IPS DF 19.7 (cell line): Measurements from ENCODE around the gene LIPC.
A peak's percentile ranks its signal among the peaks of the same experiment; 100 is the strongest.
"Not testable (repeated sequence)": the region's sequence is repeated elsewhere in the genome, so short reads cannot be mapped to it uniquely, and the experiment has no call there.

Source experiments
- DNase-seq: peaks from one replicate; pipeline ENCODE4 v3.0.0-alpha.2; 2013; ENCODE audit warnings: low read depth, low spot score

LIPC gene

DNA sequence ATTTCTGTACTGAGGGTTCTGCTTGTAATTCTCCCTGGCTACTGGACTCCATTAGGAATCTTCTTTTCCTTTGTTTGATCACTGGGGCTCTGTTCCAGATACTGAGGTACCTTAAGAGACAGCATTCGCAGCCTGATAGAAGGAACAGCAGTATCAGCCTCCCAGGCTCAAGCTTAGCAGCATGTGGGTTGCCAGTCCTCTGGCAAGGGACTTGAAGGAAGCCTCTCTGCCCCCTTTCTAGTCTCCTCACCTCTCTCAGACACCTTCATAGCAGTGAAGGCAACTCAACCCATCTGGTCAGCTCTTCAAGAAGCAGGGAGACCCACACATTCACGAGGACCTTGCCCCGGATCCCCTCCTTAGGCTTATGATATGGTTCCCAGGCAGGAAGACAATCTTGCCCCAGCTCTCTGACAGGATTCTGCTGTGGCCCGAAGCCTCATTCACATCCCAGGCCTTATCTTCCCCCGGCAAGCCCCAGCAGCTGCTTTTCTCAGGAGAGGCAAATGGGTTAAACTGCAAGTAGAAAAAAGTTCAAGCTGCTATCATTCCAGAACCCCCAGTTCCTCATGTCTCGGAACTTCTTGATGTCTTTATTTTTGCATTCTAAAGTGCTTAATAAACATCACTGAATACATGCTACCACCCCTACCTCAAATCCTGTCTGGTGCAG lies 153.1 kb downstream of the LIPC start:
- DNase-seq = no peak

- DNase-seq = no peak
Measured at GRCh38 chr15:58585693-58586443, 154.1 kb downstream of the LIPC start.

DNA sequence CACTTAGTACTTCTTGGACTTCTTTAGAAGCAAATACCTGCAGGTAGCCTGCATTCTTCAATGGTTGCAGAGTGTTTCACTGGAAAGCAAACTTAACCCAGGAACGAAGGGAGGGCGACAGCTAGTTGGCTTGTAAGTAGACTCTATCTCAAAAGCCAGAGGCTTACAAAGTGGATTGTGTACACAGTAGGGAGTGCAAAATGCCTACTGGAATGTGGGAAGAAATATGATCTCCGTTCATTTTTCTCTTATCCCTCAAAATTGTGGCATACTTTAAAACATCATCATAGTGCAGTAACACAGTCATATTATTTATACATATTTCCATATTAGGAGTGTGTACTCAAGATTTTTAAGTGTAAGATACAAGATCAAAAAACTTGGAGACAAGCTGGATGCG lies 155.7 kb downstream of the LIPC start:
- no peak for DNase-seq

GRCh38 chr15:58588096-58588495 lies 156.3 kb downstream of the LIPC start:
- DNase-seq = no peak

DNA sequence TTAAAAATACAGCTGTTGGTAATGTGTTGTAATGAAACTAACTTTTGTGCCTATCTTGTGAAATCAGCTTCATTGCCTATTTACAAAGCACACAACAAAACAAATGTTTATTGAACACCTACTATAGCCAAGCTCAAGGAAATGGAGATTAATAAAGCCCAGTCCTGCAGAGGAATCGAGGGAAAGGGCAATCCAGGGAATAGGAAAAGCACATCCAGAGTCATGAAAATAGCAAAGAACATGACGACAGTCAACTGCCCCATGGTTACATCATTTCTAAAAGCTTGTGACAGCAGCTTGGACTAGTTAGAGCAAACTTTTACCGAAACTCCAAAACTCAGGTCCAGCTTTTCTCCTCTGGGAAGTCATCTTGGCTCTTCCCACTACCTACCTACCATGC lies 157.3 kb downstream of the LIPC start:
- no peak for DNase-seq

- DNase-seq = no peak
Measured at GRCh38 chr15:58590236-58590635, 158.4 kb downstream of the LIPC start.

GRCh38 chr15:58590926-58591325 lies 159.1 kb downstream of the LIPC start:
- DNase-seq = no peak

DNA sequence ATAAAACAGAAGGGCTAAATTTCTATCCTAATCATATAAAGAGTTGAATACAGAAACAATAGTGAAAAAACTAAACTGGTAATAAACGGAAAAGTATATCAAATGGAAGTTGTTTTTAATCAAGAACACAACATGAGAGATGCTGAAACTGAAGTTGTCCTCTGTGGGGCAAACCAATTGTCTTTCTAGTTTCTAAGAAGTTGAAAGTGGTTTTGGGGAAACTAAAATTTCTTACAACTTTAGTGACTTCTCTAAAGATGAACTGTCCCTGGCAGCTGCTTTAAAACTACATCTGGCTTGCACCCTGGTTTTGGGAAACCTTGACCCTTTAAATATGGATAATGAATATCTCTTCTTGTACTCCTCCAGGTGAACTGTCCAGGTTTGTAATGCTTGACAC lies 162.1 kb downstream of the LIPC start:
- DNase-seq = no peak

GRCh38 chr15:58594898-58595297 lies 163.1 kb downstream of the LIPC start:
- no peak for DNase-seq

DNA sequence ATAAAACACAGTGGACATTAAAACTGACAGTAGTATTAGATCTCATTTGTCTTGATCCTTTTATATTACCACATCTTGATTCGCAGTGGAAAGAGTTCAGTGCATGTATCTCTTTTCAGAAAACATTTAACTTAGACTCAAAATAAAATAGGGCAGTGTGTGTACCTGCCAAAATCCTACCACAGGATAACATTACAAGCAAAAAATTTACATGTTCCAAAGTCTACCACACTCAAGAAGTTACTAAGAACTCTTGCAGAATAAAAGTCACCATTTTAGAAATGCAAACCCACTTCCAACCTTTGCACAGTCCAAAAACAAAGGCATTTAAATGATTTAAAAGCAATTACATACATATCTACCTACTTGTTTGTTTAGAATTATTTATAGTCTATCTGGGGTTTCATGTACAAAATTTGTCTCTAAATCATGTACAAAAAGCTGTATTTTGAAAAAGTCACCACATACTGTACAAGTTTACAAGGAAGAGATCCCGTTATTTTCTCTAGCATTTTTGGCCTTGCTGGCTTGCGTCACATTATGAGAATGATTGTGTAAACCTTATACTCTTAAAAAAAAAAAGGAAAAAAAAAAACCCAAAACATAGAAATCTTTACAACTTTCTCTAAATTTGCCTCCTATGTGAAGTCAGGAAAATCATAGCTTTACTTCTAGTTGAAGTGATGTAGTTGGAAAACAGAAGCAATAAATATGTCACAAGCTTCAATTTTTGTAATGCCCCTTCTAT lies 163.9 kb downstream of the LIPC start:
- DNase-seq = no peak

DNA sequence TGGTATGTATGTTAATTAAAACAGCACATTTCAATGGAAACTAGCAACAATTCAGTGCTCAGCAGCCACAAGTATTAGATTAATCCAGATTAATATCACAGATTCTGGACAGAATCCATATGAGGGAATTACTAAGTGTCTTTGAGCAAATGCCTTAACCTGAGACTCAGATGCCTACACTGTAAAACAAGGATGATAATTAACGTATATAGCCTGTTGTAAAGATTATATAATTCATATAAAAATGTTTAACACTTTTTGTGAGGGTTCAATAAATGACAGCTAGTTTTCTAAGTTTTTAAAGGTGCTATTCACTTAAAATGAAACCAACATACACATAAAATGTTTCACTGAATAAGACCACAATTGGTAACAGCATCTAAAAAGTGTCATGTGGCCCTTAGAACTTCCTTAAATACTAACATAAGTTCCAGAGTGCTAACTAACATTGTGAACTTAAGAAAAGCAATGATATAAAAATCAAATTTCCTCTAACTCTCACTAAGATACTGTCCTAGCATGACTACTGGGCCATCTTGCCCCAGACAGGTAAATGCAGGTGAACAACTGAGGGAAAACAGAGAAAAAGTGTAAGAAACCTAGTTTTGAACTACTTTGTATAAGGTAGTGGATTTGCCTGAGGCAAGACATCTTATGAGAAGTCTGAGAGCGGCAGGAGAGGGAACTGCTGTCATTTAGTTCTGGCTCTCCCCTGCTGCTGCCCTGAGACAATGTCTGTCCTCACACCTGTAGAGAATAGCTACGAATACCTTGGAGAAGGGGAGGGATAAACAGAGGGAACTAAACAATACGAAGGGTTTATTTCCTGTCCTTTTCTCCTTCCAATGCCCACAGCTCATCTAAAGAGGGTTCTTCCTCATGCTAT lies 166.4 kb downstream of the LIPC start:
- peak; percentile 15 for DNase-seq

DNA sequence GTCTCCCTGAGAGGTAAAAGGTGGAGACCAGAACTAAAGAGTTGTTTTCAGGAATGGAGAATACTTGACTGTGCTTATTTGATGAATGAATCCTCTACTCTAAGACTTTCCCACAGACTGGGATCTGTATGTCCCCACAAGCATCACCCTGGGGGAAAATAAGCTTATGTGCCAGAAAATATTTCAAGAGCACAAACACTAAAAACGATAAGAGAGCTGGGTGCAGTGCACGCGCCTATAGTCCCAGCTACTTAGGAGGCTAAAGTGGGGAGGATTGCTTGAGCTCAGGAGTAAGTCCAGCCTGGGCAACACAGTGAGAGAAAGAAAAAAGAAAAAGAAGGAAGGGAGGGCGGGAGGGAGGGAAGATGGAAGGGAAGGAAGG lies 167.0 kb downstream of the LIPC start:
- no peak for DNase-seq

DNA sequence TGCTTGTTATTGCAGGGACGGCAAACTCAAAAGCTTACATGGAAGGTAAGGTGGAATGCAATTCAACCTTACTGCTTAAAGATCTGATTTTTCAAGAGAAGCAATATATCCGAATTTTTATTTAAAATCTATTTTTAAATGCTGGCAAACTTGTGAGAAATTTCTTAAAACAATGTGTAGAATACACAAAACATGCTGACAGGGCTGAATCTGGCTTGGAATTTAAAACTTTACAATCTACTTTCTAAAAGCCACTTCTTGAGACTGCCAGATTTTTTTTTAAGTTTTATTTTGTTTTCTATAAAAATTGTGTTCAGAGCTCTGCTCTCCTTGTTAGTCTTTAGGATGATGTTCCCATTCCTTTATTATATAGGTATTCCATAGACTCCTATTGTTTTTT lies 171.0 kb downstream of the LIPC start:
- no peak for DNase-seq

- DNase-seq = not testable (repeated sequence)
Measured at GRCh38 chr15:58603927-58604326, 172.1 kb downstream of the LIPC start.

DNA sequence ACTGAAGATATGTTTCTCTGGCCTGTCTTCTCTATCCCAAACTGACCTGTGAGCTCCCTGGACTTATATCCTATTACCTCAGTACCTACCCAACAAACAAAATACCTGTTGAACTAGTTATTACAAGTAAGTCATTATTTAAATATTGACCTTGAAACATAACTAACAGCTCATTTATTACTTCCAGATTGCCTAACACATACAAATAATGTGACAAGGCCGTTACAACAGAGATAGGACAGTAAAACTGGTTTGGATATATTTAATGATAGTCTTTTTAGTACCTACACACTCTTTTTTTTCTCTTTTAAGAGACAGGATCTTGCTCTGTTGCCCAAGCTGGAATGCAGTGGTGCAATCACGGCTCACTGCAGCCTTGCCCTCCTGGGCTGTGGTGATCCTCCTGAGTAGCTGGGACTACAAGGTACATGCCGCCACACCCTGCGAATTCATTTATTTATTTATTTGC lies 172.7 kb downstream of the LIPC start:
- no peak for DNase-seq

DNA sequence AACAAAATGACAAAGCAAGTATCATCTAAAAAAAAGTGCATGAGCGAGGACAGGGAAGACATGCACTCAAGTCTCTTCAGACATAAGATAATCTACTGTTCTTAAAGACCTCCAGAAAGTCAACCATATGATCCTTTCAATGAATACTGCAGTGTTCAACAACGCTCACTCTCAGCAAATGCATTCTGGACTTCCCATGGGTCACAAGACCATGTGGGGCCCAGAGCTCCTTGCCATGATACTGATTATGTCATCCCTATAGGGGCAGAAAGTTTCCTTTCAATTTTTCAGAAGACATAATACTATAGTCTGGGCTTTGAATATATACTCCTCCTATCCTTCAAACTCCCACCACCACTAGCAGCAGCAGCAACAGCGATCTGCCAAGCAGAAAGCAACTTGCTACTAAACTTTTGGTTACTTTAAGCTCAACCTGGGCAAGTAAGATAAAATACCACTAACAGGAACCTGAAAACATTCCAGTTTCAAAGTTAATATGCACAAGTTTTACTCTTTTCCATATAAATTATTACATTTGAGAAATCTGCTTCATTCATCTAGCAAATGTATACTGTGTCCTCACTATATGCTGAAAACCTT lies 174.2 kb downstream of the LIPC start:
- DNase-seq = no peak

DNA sequence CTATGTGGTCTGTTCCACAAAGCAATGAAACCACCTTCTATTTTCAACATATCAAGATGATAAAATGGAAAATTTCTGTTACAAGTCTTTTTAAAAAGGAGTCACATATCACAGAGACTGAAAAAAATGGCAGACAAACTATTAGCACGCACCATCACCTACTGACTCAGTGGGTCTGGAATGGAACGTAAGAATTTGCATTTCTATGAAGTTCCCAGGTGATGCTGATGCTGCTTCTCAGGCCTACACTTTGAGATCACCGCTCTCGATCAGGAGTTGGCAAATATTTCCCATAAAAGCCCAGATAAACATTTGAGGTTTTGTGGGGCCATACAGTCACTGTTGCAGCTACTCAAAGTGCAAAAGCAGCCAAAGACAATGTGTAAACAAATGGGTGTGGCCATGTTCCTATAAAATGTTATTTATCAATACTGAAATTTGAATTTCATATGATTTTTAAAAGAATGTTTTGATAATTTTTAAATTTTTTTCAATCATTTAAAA lies 174.8 kb downstream of the LIPC start:
- DNase-seq = no peak

DNA sequence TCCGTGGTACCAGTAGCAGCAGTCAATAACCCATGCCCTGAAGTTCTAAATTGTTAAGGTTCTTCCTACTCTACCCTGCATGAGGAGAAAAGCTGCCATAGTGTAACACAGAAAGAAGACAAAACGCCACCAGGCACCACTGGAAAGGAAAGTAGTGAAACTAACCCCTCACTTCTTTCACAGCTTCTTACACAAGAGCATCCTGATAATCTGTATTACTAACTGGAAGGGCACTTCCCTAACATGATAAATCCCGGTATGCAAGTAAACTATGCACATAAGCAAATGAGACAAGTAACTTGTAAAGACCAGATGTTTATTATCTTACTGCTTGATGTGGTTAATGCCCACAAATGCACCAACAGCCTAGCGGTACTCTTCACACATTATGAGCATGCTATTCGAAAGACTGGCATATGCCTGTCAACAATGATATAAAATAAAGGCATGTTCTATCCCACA lies 176.4 kb downstream of the LIPC start:
- no peak for DNase-seq

- DNase-seq = no peak
Measured at GRCh38 chr15:58608711-58609110, 176.9 kb downstream of the LIPC start.

DNA sequence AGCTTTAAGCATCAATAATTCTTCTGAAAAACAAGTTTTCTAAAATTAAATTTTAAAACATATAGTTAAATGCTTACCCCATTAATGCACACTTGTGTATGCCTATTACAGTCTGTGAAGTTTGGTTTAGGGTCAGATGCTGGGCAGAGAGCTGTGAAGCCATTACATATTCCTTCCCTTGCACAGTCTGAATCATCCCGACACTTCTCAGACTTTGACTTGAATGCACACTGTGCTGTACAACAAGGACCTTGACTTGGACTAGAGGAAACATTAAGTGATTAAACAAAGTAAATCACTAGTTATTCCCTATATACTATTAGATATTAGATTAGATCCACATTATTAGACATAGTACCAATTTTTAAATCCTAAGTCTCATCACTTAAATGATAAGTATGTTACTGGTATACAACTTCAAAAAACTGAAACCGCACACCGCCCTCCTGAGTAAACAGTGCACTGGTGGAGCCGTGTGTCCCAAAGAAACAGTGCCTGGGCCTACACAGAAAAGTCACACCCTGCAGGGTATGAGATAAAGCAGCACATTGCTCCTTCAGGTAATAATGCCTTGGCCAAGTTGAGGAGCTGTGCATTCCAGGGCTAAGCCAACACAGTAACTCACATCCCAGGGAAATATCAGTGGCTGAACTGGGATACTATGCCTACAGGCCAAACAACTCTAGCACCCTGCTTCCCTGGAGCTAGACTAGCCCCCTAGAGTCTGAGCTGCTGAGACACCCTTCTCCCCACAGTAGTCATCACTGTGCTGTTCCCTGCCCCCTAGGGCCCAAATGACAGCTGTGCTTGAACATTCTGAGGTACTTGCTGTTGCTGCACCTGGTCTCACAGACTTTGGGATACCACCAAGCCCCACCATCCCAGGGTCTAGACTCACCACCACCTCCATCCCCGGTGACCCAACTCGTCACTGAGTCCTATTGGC lies 180.2 kb downstream of the LIPC start:
- no peak for DNase-seq
